NCI-H187 treated with DMSO at 0.1 percent for 48 hours (cell line): ENCODE results near the gene LAGE3.

Experiments used
- DNase-seq: peaks from one replicate; lab custom pipeline; 2025; lab: John Stamatoyannopoulos, UW

LAGE3 gene

GRCh38 chrX:154476821-154477220 lies 2.3 kb downstream of the LAGE3 start:
- no peak for DNase-seq

- DNase-seq: no peak
Measured at GRCh38 chrX:154473683-154474082, 5.4 kb downstream of the LAGE3 start.

DNA sequence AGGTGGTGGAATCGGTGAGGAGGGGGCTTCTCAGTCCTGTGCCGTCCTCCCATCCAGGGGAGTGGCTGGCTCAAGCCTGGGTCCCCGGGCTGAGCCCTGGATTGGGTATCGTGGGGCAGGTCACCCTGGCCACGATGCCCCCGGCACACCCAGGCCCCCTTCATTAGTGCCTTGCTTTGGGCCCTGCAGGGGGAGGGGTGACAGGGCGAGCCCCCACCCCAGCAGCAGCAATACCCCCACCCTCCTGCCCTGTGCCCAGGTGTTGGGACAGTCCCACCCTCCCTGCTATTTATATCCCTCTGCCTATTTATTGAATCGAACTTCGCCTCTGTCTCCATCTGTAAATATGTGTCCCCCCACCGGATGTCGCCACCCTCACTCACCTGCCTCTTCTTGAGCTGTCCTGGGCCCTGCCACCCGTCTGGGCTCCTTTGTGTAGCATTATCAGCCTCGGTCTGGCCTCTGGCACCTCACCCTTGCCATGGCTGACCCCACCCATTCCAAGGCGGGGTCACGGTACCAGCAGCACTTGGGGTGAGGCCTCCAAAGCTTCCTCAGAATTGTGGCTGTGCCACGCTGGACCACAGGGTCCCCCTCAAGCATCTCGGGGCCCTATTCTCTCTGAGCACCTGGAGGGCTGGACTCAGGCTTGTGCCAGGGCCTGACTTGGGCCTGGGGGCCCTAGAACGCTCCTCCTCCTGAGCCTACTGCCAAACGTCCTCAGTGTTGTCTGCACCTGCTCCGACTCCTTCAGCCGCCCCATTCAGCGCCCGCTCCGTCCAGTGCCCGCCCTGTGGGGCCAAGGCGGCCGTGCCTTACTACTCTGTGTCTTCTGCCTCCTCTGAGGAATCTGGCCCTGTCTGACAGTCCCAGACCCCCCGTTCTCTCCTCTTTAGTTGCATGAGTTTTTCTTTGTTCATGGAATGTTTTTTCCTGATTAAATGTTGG lies 6.1 kb downstream of the LAGE3 start:
- no peak for DNase-seq

- no peak for DNase-seq
Measured at GRCh38 chrX:154471839-154472684, 7.0 kb downstream of the LAGE3 start.

DNA sequence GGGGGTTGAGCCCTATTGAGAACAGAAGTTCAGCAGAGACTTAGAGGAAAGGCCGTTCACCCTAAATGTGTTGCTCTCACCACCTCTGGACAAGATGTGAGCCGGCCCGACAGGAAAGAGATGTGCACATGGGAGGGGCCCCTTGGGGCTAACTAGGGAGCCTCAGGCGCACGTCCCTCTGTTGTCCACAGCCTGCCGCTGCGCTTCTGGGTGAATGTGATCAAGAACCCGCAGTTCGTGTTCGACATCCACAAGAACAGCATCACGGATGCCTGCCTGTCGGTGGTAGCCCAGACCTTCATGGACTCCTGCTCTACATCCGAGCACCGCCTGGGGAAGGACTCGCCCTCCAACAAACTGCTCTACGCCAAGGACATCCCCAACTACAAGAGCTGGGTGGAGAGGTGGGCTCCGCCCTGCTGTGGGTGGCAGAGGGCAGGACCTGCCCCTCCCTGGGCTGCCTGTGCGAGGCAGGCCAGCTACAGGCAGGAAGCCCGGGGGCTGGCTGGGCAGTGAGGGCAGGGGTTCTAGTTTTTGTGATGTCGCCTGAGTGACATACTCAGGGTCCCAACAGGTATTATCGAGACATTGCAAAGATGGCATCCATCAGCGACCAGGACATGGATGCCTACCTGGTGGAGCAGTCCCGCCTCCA lies 8.0 kb downstream of the LAGE3 start:
- DNase-seq: no peak

DNA sequence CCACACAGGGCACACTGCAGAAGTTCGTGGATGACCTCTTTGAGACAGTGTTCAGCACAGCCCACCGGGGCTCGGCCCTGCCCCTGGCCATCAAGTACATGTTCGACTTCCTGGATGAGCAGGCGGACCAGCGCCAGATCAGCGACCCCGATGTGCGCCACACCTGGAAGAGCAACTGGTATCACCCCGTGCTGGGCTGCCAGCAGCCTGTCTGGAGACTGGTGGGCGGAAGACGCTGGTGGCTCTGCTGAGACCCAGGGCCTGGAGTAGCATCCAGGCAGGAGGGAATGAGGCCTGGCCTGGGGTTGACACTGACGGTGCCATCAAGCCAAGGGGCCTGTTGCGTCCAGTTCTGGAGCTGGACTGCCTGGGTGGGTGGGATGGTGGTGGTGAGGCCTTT lies 8.6 kb downstream of the LAGE3 start:
- no peak for DNase-seq

DNA sequence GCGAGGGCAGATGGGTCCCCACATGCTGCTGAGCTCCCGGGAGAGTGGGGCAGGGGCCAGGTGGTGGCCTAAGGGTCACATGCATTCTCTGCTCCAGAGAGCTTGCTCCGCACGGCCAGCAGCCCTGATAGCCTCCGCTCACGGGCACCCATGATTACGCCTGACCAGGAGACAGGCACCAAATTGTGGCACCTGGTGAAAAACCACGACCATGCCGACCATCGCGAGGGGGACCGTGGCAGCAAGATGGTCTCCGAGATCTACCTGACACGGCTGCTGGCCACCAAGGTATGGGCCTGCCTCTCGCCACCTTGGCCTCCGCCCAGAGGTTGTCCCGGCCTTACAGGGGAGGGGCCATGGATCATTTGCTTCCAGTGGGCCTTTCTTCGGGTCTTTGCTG lies 9.2 kb downstream of the LAGE3 start:
- no peak for DNase-seq

DNA sequence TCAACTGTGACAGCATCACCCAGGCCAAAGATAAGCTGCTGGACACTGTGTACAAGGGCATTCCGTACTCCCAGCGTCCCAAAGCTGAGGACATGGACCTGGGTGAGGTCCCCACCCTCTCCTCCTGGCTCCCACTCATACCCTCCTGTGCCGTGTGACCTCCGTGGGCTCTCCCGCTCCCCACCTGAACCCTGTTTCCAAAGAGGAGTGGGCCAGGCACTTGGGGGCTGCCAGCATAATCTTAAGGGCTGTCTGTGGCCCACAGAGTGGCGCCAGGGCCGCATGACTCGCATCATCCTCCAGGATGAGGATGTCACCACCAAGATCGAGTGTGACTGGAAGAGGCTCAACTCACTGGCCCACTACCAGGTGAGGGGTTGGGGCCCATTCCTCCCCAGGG lies 10.0 kb downstream of the LAGE3 start:
- no peak for DNase-seq

GRCh38 chrX:154468217-154468616 lies 10.9 kb downstream of the LAGE3 start:
- DNase-seq: no peak

- no peak for DNase-seq
Measured at GRCh38 chrX:154467556-154467955, 11.5 kb downstream of the LAGE3 start.

DNA sequence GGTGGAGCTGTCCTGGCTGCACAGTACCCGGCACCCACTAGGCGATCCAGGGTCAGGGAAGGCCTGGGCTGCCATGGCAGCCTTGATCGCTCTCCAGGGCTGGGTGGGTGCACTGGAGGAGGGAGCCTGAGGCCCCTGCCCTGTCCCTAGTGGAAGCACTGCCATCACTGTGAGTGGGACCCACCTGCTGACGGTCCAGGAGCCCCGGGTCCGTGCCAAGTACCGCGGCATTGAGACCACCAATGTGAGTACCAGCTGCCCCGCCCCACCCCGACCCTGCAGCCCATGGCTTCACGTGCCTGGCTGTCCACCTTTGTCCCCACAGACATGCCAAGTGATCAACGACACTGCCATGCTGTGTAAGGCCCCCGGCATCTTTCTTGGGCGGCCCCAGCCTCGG lies 12.2 kb downstream of the LAGE3 start:
- DNase-seq: no peak

DNA sequence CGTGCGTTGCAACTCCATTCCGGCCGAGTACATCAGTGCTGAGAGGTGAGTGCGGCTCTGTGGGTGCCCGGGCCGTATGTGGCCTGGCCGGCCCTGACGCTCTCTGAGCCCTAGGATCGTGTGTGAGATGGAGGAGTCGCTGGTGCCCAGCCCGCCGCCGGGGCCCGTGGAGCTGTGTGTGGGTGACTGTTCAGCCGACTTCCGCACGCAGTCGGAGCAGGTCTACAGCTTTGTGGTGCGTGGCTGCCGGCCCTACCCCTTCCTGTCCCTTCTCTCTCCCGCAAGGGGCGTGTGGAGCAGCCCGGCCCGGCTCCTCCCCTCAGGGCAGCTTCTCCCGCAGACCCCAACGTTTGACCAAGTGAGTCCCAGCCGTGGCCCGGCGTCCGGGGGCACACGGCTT lies 13.0 kb downstream of the LAGE3 start:
- DNase-seq: no peak

GRCh38 chrX:154465601-154466000 lies 13.5 kb downstream of the LAGE3 start:
- DNase-seq: no peak

DNA sequence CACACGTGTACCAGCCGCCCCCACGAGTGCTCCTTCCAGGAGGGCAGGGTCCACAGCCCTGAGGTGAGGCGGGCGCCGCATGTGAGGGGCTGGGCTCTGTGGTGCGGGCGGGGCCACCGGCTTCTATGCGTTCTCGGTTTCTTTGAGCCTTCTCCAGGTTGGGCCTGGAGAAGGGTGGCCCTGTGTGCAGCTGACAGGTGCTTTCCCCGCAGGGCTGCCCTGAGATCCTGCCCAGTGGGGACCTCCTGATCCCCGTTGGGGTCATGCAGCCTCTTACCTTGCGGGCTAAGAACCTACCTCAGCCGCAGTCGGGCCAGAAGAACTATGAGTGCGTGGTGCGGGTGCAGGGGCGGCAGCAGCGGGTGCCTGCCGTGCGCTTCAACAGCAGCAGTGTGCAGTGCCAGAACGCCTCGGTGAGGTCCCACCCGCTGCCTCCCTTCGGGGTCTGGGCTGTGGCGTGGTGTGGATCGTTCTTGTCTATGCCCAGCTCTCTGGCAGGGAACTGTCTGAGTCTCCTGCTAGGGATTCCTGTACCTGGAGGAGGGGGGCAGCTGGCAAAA lies 14.2 kb downstream of the LAGE3 start:
- no peak for DNase-seq

DNA sequence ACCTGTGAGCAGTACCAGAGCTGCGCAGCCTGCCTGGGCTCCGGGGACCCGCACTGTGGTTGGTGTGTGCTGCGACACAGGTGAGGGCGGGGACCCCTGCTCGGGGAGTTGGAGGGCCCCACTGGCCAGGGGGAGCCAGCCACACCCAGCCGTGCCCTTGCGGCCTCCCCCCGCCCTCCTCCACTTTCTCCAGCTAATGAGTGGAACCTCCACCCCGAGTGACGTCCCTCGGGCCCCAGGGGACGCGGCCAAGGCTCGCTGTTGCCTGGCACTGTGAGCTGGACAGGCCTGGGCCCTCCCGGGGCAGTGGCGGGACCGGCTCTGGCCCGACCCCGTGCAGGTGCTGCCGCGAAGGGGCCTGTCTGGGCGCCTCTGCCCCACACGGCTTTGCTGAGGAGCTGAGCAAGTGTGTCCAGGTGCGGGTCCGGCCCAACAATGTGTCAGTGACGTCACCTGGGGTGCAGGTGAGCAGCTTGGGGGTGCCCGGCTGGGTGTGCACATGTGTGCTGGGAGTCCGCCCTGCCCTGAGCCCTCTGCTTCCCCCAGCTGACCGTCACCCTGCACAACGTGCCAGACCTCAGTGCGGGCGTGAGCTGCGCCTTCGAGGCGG lies 15.4 kb downstream of the LAGE3 start:
- DNase-seq: no peak

DNA sequence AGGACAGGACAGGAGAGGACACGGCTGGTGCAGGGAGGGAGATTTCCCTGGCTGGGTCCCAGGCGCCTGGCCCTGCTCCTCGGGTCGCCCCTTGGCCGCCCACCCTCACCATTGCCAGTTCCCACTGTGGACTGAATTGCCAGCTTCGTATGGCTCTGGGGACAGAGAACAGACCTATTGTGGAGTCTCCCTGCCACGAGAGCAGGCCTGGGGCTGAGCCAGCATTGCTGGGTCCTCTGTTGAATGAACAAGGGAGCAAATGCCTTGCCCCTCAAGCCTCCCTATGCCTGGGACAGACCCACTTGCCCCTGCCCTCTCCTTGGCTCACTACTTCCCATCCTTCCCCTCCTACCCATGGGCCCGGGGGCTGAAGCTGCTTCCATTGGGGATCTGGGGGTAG lies 16.7 kb downstream of the LAGE3 start:
- DNase-seq: no peak

DNA sequence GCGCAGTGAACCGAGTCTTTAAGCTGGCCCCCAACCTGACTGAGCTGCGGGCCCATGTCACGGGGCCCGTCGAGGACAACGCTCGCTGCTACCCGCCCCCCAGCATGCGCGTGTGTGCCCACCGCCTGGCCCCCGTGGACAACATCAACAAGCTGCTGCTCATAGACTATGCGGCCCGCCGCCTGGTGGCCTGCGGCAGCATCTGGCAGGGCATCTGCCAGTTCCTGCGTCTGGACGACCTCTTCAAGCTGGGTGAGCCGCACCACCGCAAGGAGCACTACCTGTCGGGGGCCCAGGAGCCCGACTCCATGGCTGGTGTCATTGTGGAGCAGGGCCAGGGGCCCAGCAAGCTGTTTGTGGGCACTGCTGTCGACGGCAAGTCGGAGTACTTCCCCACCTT lies 18.8 kb downstream of the LAGE3 start:
- no peak for DNase-seq

DNA sequence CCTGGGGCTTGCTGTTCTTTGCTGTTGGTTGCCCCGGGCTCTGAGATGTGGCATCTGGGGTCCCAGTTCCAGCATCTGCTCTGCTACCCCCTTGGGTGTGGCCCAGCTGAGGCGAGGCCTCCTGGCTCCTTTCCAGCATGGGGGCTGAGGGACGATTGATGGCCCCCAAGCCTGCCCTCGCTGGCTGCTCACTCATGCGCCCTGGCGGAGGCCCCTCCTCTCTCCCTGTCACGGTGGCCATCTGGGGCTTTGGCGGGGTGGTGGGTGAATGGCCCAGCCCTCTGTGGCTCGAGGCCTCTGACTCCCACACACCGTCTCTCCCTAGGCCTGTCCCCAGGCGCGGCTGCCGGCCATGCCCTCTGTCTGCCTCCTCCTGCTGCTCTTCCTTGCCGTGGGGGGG lies 19.2 kb downstream of the LAGE3 start:
- DNase-seq: no peak

- no peak for DNase-seq
Measured at GRCh38 chrX:154458954-154459778, 19.9 kb downstream of the LAGE3 start.

GRCh38 chrX:154458116-154458953 lies 20.7 kb downstream of the LAGE3 start, which contains the start of gene PLXNA3:
Gene PLXNA3 (plus strand): TSS chrX:154458281. CDS start chrX:154460184, 1,903 bp downstream.
- no peak for DNase-seq
